Right lobe of liver (tissue), 4 donors: ENCODE results near the gene CLASP2.

Source experiments
- POLR2A ChIP-seq: fragments of 450-650 bp; IDR thresholded peaks from one replicate; pipeline ENCODE4 v1.6.1; 2017; ENCODE audit warnings: antibody characterized with exemption, mild to moderate bottlenecking
- TF ChIP-seq, protein P1 (sequence below), 4 donors: fragments of 200-600 bp in 3 of 4; fragments of 450-650 bp in 1 of 4; IDR thresholded peaks; one replicate each; pipeline versions ENCODE4 v1.5.1 to v1.8.0; 2016 to 2022; ENCODE audit warnings: antibody characterized with exemption in 4 of 4, mild to moderate bottlenecking in 2 of 4
- donor health status: DM: no; HTN: no; CAD: no.
- donor health status: DM: no; HTN: no; CAD: no.
- donor health status: DM: no; HTN: yes; CAD: no.

DNA sequence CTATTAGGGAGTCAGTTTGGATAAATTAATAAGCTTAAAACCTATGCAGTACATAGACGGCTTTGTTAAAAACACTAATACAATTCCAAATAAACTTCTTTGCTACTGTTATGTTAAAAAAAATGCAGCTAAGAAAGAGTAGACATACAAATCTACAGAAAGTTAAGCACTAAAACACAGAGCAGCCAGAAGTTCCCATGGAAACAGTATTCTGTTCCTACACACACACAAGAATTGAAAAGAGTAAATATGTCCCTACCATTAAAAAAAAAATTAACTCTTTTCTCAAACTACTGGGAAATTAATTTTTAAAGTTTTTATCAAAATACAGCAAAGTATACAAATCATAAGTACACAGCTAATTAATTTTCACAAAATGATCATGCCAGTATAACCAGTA, 71.6 kb downstream of the CLASP2 start:
- TF ChIP-seq POLR2A: no peak
- TF ChIP-seq, protein P1, sequence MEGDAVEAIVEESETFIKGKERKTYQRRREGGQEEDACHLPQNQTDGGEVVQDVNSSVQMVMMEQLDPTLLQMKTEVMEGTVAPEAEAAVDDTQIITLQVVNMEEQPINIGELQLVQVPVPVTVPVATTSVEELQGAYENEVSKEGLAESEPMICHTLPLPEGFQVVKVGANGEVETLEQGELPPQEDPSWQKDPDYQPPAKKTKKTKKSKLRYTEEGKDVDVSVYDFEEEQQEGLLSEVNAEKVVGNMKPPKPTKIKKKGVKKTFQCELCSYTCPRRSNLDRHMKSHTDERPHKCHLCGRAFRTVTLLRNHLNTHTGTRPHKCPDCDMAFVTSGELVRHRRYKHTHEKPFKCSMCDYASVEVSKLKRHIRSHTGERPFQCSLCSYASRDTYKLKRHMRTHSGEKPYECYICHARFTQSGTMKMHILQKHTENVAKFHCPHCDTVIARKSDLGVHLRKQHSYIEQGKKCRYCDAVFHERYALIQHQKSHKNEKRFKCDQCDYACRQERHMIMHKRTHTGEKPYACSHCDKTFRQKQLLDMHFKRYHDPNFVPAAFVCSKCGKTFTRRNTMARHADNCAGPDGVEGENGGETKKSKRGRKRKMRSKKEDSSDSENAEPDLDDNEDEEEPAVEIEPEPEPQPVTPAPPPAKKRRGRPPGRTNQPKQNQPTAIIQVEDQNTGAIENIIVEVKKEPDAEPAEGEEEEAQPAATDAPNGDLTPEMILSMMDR (IDR thresholded peaks at IDR 0.05): no peak
